Stomach smooth muscle (tissue), 2 donors: ENCODE data around the gene TCF7L1.
A peak's percentile ranks its signal among the peaks of the same experiment; 100 is the strongest.
"Not testable (repeated sequence)": the region's sequence is repeated elsewhere in the genome, so short reads cannot be mapped to it uniquely, and the experiment has no call there.

Source experiments
- H3K27ac ChIP-seq: one replicate; pipeline ENCODE4 v1.7.0; 2013; ENCODE audit warnings: mild to moderate bottlenecking, low read length, inconsistent platforms
- H3K27me3 ChIP-seq, 2 donors: one replicate each; pipeline ENCODE4 v1.7.0; 2013; ENCODE audit warnings: low read length in 2 of 2; ENCODE audit not compliant: insufficient read depth in 2 of 2, control insufficient read depth in 1 of 2
- H3K36me3 ChIP-seq, 2 donors: one replicate each; pipeline ENCODE4 v1.7.0; 2013; ENCODE audit warnings: low read length in 2 of 2; ENCODE audit not compliant: control insufficient read depth in 2 of 2, insufficient read depth in 2 of 2
- H3K4me1 ChIP-seq: one replicate; pipeline ENCODE4 v1.7.0; 2013; ENCODE audit warnings: low read length; ENCODE audit not compliant: control insufficient read depth, insufficient read depth
- H3K4me3 ChIP-seq, 2 donors: one replicate each; pipeline ENCODE4 v1.7.0; 2013; ENCODE audit warnings: low read length in 2 of 2
- H3K9ac ChIP-seq, 2 donors: one replicate each; pipeline ENCODE4 v1.7.0; 2013; ENCODE audit warnings: low read length in 2 of 2, mild to moderate bottlenecking in 1 of 2
- H3K9me3 ChIP-seq, 2 donors: one replicate each; pipeline ENCODE4 v1.7.0; 2013; ENCODE audit warnings: low read length in 2 of 2; ENCODE audit not compliant: control insufficient read depth in 2 of 2
- donor health status: healthy.
- donor health status: Pancreatic carcinoma.

The TCF7L1 gene

GRCh38 chr2:85152895-85153294 lies 19.7 kb downstream of the TCF7L1 start:
- peaks cover 29% of the 10 kb centered on the region for H3K4me1 ChIP-seq
- H3K27ac ChIP-seq = no peak overlapping the region
- H3K9ac ChIP-seq = no peak overlapping the region
- no peaks in the 10 kb centered on the region for H3K36me3 ChIP-seq
- H3K9me3 ChIP-seq = no peaks in the 10 kb centered on the region
- no peaks in the 10 kb centered on the region for H3K27me3 ChIP-seq
- H3K4me3 ChIP-seq = no peak overlapping the region

- Histone ChIP-seq H3K27me3 (no peaks in the 10 kb centered on the region), H3K9ac (peak overlapping the region in 1 of 2 donors; percentile 0), H3K36me3 (no peaks in the 10 kb centered on the region), H3K27ac (no peak overlapping the region), H3K4me1 (peaks cover 33% of the 10 kb centered on the region), H3K4me3 (no peak overlapping the region), H3K9me3 (no peaks in the 10 kb centered on the region)
These were observed 21.0 kb downstream of the TCF7L1 start for GRCh38 chr2:85154048-85154753.

- not testable (repeated sequence) for H3K27ac ChIP-seq, H3K36me3 ChIP-seq, H3K4me3 ChIP-seq, H3K9ac ChIP-seq, H3K9me3 ChIP-seq, H3K27me3 ChIP-seq
- H3K4me1 ChIP-seq = peaks cover 40% of the 10 kb centered on the region
These were observed 21.9 kb downstream of the TCF7L1 start for GRCh38 chr2:85155082-85155481.

GRCh38 chr2:85156153-85156552 lies 23.0 kb downstream of the TCF7L1 start:
- H3K4me3 ChIP-seq = no peak overlapping the region
- no peaks in the 10 kb centered on the region for H3K9me3 ChIP-seq
- H3K27ac ChIP-seq = no peak overlapping the region
- no peak overlapping the region for H3K9ac ChIP-seq
- peaks cover 43% of the 10 kb centered on the region for H3K4me1 ChIP-seq
- no peaks in the 10 kb centered on the region for H3K27me3 ChIP-seq
- no peaks in the 10 kb centered on the region for H3K36me3 ChIP-seq

GRCh38 chr2:85156619-85157018 lies 23.4 kb downstream of the TCF7L1 start:
- Histone ChIP-seq H3K9me3 (no peaks in the 10 kb centered on the region), H3K4me3 (no peak overlapping the region), H3K9ac (no peak overlapping the region), H3K27me3 (no peaks in the 10 kb centered on the region), H3K27ac (no peak overlapping the region), H3K36me3 (no peaks in the 10 kb centered on the region), H3K4me1 (peaks cover 48% of the 10 kb centered on the region)

- Histone ChIP-seq H3K9me3 (no peaks in the 10 kb centered on the region), H3K27me3 (no peaks in the 10 kb centered on the region), H3K9ac (no peak overlapping the region), H3K4me1 (peaks cover 53% of the 10 kb centered on the region), H3K4me3 (no peak overlapping the region), H3K27ac (no peak overlapping the region), H3K36me3 (no peaks in the 10 kb centered on the region)
These were observed 24.2 kb downstream of the TCF7L1 start for GRCh38 chr2:85157345-85157744.

- Histone ChIP-seq H3K4me1 (peaks cover 67% of the 10 kb centered on the region), H3K9ac (no peak overlapping the region), H3K27me3 (no peaks in the 10 kb centered on the region), H3K9me3 (no peaks in the 10 kb centered on the region), H3K36me3 (no peaks in the 10 kb centered on the region), H3K4me3 (no peak overlapping the region), H3K27ac (no peak overlapping the region)
These were observed 25.5 kb downstream of the TCF7L1 start for GRCh38 chr2:85158559-85159273.

- H3K36me3 ChIP-seq = no peaks in the 10 kb centered on the region
- H3K9ac ChIP-seq = no peak overlapping the region
- H3K4me3 ChIP-seq = no peak overlapping the region
- no peak overlapping the region for H3K27ac ChIP-seq
- no peaks in the 10 kb centered on the region for H3K27me3 ChIP-seq
- no peaks in the 10 kb centered on the region for H3K9me3 ChIP-seq
- peaks cover 67% of the 10 kb centered on the region for H3K4me1 ChIP-seq
These were observed 26.4 kb downstream of the TCF7L1 start for GRCh38 chr2:85159589-85159988.

- Histone ChIP-seq H3K9ac (peak overlapping the region in 1 of 2 donors; percentile 18), H3K9me3 (no peaks in the 10 kb centered on the region), H3K27me3 (no peaks in the 10 kb centered on the region), H3K4me1 (peaks cover 66% of the 10 kb centered on the region), H3K4me3 (no peak overlapping the region), H3K36me3 (no peaks in the 10 kb centered on the region), H3K27ac (no peak overlapping the region)
These were observed 28.1 kb downstream of the TCF7L1 start for GRCh38 chr2:85160966-85161960.

GRCh38 chr2:85162746-85163301 lies 29.6 kb downstream of the TCF7L1 start:
- no peak overlapping the region for H3K9ac ChIP-seq
- H3K27ac ChIP-seq = no peak overlapping the region
- H3K4me1 ChIP-seq = peaks cover 56% of the 10 kb centered on the region
- H3K36me3 ChIP-seq = no peaks in the 10 kb centered on the region
- no peaks in the 10 kb centered on the region for H3K9me3 ChIP-seq
- peak overlapping the region in 1 of 2 donors; percentile 8 for H3K4me3 ChIP-seq
- no peaks in the 10 kb centered on the region for H3K27me3 ChIP-seq
